ENCODE data around the gene LIPE. TPM values are rescaled to one million over a fixed set of nuclear protein-coding genes. Genes with fewer than 3 reads are reported as not detected.

The LIPE gene
- total RNA-seq, 4 donors from 2014 or later: 4.0 to 10.0 (median 7.4) TPM

DNA sequence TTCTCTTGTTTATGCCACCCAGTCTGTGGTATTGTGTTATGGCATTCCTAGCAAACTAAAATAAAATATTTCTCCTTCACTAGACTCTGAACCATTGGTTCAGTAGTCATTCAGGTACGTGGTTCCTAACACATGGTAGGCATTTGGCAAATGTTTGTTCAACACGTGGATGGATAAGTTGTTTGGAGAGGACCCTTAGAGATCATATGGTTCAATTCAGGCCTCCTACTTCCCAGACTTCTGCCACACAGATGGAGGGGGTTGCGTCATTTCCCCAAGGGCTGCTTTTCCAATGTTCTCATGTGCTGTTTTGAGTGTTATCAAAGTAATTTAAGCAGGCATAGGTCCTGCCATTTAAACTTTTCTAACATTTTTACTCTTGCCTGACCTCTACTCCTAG lies 8.8 kb upstream of the LIPE start:
- intact Hi-C loops (cut with DNase I): no loop called here
- peak; percentile 52 to 57 for DNase-seq
- no peaks in the 10 kb centered on the region for H3K9me3 ChIP-seq
- peak overlapping the region; percentile 11 to 38 (median 20) for H3K27ac ChIP-seq
- 19 to 31% methylated on average over 3 of the region's 3 CpGs for WGBS, 2 donors
- H3K36me3 ChIP-seq: no peaks in the 10 kb centered on the region
- H3K27me3 ChIP-seq: no peaks in the 10 kb centered on the region
- no peak for TF ChIP-seq POLR2A (IDR thresholded peaks at IDR 0.05)
- H3K4me1 ChIP-seq: peaks cover 0 to 18% of the 10 kb centered on the region in 2 donors
- H3K4me3 ChIP-seq (replicated peaks in 1 of 3): no peak overlapping the region

DNA sequence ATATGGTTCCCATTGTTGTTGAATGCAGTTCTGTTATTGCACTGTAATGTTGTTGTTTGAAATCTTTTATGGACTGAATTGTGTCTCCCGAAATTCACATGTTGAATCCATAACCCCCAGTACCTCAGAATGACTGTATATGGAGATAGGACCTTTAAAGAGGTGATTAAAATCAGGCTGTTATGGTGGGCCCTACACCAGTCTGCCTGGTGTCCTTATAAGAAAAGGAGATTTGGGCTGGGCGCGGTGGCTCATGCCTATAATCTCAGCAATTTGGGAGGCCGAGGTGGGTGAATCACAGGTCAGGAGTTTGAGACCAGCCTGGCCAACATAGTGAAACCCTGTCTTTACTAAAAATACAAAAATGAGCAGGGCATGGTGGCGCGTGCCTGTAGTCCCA lies 8.1 kb upstream of the LIPE start:
- H3K9me3 ChIP-seq: no peaks in the 10 kb centered on the region
- no peak for DNase-seq
- 90 to 92% methylated on average over 6 of the region's 6 CpGs for WGBS, 2 donors
- peak overlapping the region in 2 of 3 donors; percentile 20 to 38 for H3K27ac ChIP-seq
- H3K36me3 ChIP-seq: no peaks in the 10 kb centered on the region
- TF ChIP-seq POLR2A (IDR thresholded peaks at IDR 0.05): no peak
- TF ChIP-seq, protein P1, sequence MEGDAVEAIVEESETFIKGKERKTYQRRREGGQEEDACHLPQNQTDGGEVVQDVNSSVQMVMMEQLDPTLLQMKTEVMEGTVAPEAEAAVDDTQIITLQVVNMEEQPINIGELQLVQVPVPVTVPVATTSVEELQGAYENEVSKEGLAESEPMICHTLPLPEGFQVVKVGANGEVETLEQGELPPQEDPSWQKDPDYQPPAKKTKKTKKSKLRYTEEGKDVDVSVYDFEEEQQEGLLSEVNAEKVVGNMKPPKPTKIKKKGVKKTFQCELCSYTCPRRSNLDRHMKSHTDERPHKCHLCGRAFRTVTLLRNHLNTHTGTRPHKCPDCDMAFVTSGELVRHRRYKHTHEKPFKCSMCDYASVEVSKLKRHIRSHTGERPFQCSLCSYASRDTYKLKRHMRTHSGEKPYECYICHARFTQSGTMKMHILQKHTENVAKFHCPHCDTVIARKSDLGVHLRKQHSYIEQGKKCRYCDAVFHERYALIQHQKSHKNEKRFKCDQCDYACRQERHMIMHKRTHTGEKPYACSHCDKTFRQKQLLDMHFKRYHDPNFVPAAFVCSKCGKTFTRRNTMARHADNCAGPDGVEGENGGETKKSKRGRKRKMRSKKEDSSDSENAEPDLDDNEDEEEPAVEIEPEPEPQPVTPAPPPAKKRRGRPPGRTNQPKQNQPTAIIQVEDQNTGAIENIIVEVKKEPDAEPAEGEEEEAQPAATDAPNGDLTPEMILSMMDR (IDR thresholded peaks at IDR 0.05): no peak
- peaks cover 0 to 13% of the 10 kb centered on the region in 2 donors for H3K4me1 ChIP-seq
- H3K27me3 ChIP-seq: no peaks in the 10 kb centered on the region
- intact Hi-C loops (cut with DNase I): no loop called here
- no peak overlapping the region for H3K4me3 ChIP-seq (replicated peaks in 1 of 3)

DNA sequence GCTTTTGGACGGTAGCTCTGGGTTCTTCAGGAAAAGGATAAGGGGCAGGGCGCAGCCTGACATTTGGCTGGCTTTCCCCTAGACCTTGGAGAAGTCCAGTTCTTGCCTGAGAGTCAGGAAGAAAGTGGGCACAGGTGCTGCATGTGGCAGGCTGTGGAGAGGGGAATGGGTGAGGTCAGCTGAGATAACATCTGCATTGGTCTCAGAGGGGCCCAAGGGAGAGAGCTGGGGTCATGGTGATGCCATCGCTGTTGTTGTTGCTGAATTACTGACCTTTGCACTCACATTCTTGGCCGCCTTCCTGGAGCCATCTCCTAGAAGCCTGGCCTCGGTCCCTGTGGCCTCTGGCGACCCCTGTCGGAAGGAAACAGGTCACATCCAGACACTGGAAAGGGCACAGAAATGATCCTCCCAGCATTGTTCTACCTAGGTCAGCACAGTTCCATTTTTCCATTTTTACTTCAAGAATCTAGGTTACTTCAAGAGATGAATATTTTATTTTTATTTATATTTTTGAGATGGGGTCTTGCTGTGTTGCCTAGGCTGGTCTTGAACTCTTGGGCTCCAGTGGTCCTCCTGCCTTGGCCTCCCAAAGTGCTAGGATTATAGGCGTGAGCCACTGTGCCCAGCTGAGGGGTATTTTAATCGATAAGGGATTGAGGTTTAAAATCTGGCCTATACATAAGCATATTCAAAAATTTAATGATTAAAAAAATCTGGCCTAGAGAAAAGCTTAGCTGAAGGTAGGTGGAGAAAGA lies 6.5 kb upstream of the LIPE start:
- 34 to 40% methylated on average over 9 of the region's 9 CpGs for WGBS, 2 donors
- no peak for TF ChIP-seq POLR2A (IDR thresholded peaks at IDR 0.05)
- TF ChIP-seq, protein P1 (IDR thresholded peaks at IDR 0.05): peak in 5 of 6 experiments; percentile 26 to 56 (median 40)

DNA sequence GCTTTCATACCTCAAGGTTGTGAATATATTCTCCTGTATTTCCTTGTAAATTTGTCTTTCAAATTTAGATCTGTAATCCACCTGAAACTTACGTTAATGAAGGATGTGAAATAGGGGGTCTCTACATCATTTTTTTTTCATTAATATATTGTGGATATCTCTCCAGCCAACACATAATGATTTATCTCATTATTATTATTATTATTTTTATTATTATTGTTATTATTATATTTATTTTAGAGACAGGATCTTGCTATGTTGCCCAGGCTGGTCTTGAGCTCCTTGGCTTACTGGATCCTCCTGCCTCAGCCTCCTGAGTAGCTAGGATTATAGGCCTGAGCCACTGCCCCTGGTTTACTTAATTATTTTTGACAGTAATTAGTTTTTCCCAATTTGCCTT lies 4.3 kb upstream of the LIPE start:
- intact Hi-C loops (cut with DNase I): no loop called here
- 93% methylated on average over 1 of the region's 1 CpG for WGBS, 2 donors
- DNase-seq: no peak
- Histone ChIP-seq H3K9me3 (no peaks in the 10 kb centered on the region), H3K4me3 (replicated peaks in 1 of 3) (no peak overlapping the region), H3K27me3 (no peaks in the 10 kb centered on the region), H3K4me1 (peaks cover 0 to 10% of the 10 kb centered on the region in 2 donors), H3K36me3 (no peaks in the 10 kb centered on the region), H3K27ac (no peak overlapping the region)
- no peak for TF ChIP-seq POLR2A (IDR thresholded peaks at IDR 0.05)
- TF ChIP-seq, protein P1 (IDR thresholded peaks at IDR 0.05): no peak

More for the DNA sequence above, 6.5 kb upstream of the LIPE start:
- peak; percentile 69 to 75 for DNase-seq
- H3K9me3 ChIP-seq: no peaks in the 10 kb centered on the region
- intact Hi-C loops (cut with DNase I): no loop called here
- no peak overlapping the region for H3K4me3 ChIP-seq (replicated peaks in 1 of 3)
- peak overlapping the region in 2 of 3 donors; percentile 24 to 56 for H3K27ac ChIP-seq
- no peaks in the 10 kb centered on the region for H3K27me3 ChIP-seq
- H3K36me3 ChIP-seq: no peaks in the 10 kb centered on the region
- peaks cover 0 to 10% of the 10 kb centered on the region in 2 donors for H3K4me1 ChIP-seq

DNA sequence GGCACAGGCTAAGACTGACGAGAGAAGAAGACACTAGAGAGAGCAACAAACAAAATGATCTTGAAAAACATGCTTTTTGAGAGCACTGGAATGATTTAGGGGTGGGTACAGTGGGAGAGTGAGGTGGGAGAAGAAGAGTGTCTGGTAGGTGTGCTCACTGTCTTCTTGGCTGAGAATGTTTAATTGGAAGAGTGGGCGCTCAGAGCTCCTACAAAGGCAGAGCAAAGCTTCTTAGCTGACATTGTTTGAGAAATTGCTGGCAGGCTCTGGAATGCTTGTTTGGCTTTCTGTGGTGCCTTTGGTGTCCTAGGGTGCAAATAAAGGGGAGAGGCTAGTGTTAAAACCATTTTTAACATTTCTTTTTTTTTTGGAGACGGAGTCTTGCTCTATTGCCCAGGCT lies 1.5 kb upstream of the LIPE start:
- 83 to 86% methylated on average over 3 of the region's 3 CpGs for WGBS, 2 donors
- H3K27me3 ChIP-seq: no peaks in the 10 kb centered on the region
- TF ChIP-seq POLR2A (IDR thresholded peaks at IDR 0.05): no peak
- TF ChIP-seq, protein P1 (IDR thresholded peaks at IDR 0.05): no peak
- intact Hi-C loops (cut with DNase I): no loop called here
- no peaks in the 10 kb centered on the region for H3K9me3 ChIP-seq
- H3K27ac ChIP-seq: no peak overlapping the region
- H3K4me3 ChIP-seq (replicated peaks in 1 of 3): no peak overlapping the region
- DNase-seq: no peak
- H3K36me3 ChIP-seq: no peaks in the 10 kb centered on the region
- H3K4me1 ChIP-seq: peaks cover 4 to 15% of the 10 kb centered on the region in 2 donors

Data from thyroid gland (tissue), 4 donors.